Astrocyte (in vitro differentiated cells and primary cell): ENCODE data around the gene SORBS2. TPM values are rescaled to one million over a fixed set of nuclear protein-coding genes. Genes with fewer than 3 reads are reported as not detected.

Experiments
- DNase-seq: peaks from one replicate; pipeline ENCODE4 v3.0.0-alpha.2; 2010; ENCODE audit warnings: low read depth
- FAIRE-seq: peaks from 2 replicates; lab custom pipeline; 2011; peaks lifted over from hg19 to GRCh38; lab: Jason Lieb, UNC
- H2AFZ ChIP-seq: 2 replicates; pipeline ENCODE4 v1.6.0; 2012; ENCODE audit warnings: low read depth, low read length, inconsistent platforms
- H3K27ac ChIP-seq: 2 replicates; pipeline ENCODE4 v1.5.1; 2011; ENCODE audit warnings: low read depth, low read length, inconsistent platforms
- H3K27me3 ChIP-seq: 2 replicates; pipeline ENCODE4 v1.6.0; 2011; ENCODE audit warnings: low read length, inconsistent platforms; ENCODE audit not compliant: insufficient read depth
- H3K36me3 ChIP-seq: 2 replicates; pipeline ENCODE4 v1.5.1; 2011; ENCODE audit warnings: low read length, inconsistent platforms; ENCODE audit not compliant: insufficient read depth
- H3K4me1 ChIP-seq: 2 replicates; pipeline ENCODE4 v1.5.1; 2011; ENCODE audit warnings: low read length, inconsistent platforms; ENCODE audit not compliant: insufficient read depth
- H3K4me2 ChIP-seq: 2 replicates; pipeline ENCODE4 v1.6.0; 2012; ENCODE audit warnings: low read length, inconsistent platforms
- H3K4me3 ChIP-seq: 2 replicates; pipeline ENCODE4 v1.5.1; 2011; ENCODE audit warnings: low read depth, mild to moderate bottlenecking, low read length, inconsistent platforms; ENCODE audit not compliant: insufficient read depth
- H3K79me2 ChIP-seq: 2 replicates; pipeline ENCODE4 v1.6.0; 2012; ENCODE audit warnings: mild to moderate bottlenecking, low read length, inconsistent platforms; ENCODE audit not compliant: insufficient read depth
- H3K9ac ChIP-seq: 2 replicates; pipeline ENCODE4 v1.6.0; 2012; ENCODE audit warnings: mild to moderate bottlenecking, low read length, inconsistent platforms
- H3K9me3 ChIP-seq: 2 replicates; pipeline ENCODE4 v1.5.1; 2012; ENCODE audit warnings: low read depth, mild to moderate bottlenecking, low read length, inconsistent platforms; ENCODE audit not compliant: insufficient read depth
- H4K20me1 ChIP-seq: 2 replicates; pipeline ENCODE4 v1.6.0; 2012; ENCODE audit warnings: low read length, inconsistent platforms; ENCODE audit not compliant: insufficient read depth
- H3K27ac Mint-ChIP-seq: one replicate; pipeline ENCODE4 v1.8.0; 2021; ENCODE audit warnings: mild to moderate bottlenecking, mixed read lengths; ENCODE audit not compliant: unreplicated experiment
- H3K27me3 Mint-ChIP-seq: one replicate; pipeline ENCODE4 v1.8.0; 2021; ENCODE audit warnings: low read depth, mixed read lengths; ENCODE audit not compliant: unreplicated experiment
- H3K36me3 Mint-ChIP-seq: one replicate; pipeline ENCODE4 v1.8.0; 2021; ENCODE audit warnings: low read depth, mixed read lengths; ENCODE audit not compliant: unreplicated experiment
- H3K4me1 Mint-ChIP-seq: one replicate; pipeline ENCODE4 v1.8.0; 2021; ENCODE audit warnings: low read depth, mixed read lengths; ENCODE audit not compliant: unreplicated experiment
- H3K4me3 Mint-ChIP-seq: one replicate; pipeline ENCODE4 v1.8.0; 2021; ENCODE audit warnings: mild to moderate bottlenecking, moderate library complexity, mixed read lengths; ENCODE audit not compliant: unreplicated experiment
- H3K9me3 Mint-ChIP-seq: one replicate; pipeline ENCODE4 v1.8.0; 2021; ENCODE audit warnings: mild to moderate bottlenecking, mixed read lengths; ENCODE audit not compliant: unreplicated experiment
- EZH2 ChIP-seq: IDR thresholded peaks from 2 replicates; pipeline ENCODE4 v1.6.1; 2012; ENCODE audit warnings: mild to moderate bottlenecking, low read length, inconsistent platforms; ENCODE audit not compliant: insufficient read depth
- total RNA-seq: library from RNA; stranded (reverse); gene quantifications from 2 replicates; pipeline ENCODE4 v1.2.1, GENCODE V29; 2021
- TF ChIP-seq, protein P1 (sequence below): IDR thresholded peaks from 2 replicates; pipeline ENCODE4 v1.5.1; 2011; ENCODE audit warnings: low read depth, mild to moderate bottlenecking, inconsistent platforms, low read length, moderate library complexity; ENCODE audit not compliant: insufficient read depth

Gene SORBS2
- total RNA-seq, 1 donor from 2014 or later = 97.4 TPM

DNA sequence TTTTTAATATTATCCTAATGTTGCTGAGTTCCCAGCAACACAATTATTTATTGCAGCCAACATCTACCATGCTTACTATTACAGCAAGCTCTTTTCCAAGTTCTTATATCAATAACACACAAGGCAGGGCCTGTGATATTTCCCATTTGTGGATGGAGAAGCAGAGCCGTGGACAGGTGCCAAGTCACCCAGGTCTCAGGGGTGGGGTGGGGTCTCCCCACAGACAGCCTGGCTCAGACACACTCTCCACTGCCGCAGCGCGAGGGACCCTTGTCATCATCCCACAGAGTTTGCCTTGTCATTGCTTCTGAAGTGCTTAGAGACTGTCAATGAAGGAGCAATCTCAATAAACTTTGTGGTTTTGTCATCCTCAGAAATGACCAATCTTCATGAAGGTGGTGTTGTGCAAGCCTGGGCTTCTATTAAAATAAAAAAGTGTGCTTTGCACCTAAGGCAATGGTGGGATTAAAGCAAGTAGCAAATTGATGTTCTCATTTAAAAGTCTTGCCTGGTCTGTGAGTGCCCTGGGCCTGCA is 76.1 kb downstream of the SORBS2 start:
- no peaks in the 10 kb centered on the region for H3K27me3 Mint-ChIP-seq
- Histone ChIP-seq H3K79me2 (peaks cover 14% of the 10 kb centered on the region), H3K27me3 (no peaks in the 10 kb centered on the region), H3K4me2 (no peak overlapping the region), H3K27ac (no peak overlapping the region), H3K36me3 (no peaks in the 10 kb centered on the region), H2AFZ (no peak overlapping the region), H4K20me1 (peaks cover 4% of the 10 kb centered on the region), H3K4me3 (no peak overlapping the region), H3K4me1 (peaks cover 12% of the 10 kb centered on the region), H3K9ac (no peak overlapping the region), H3K9me3 (no peaks in the 10 kb centered on the region)
- TF ChIP-seq, protein P1, sequence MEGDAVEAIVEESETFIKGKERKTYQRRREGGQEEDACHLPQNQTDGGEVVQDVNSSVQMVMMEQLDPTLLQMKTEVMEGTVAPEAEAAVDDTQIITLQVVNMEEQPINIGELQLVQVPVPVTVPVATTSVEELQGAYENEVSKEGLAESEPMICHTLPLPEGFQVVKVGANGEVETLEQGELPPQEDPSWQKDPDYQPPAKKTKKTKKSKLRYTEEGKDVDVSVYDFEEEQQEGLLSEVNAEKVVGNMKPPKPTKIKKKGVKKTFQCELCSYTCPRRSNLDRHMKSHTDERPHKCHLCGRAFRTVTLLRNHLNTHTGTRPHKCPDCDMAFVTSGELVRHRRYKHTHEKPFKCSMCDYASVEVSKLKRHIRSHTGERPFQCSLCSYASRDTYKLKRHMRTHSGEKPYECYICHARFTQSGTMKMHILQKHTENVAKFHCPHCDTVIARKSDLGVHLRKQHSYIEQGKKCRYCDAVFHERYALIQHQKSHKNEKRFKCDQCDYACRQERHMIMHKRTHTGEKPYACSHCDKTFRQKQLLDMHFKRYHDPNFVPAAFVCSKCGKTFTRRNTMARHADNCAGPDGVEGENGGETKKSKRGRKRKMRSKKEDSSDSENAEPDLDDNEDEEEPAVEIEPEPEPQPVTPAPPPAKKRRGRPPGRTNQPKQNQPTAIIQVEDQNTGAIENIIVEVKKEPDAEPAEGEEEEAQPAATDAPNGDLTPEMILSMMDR = no peak
- TF ChIP-seq EZH2 = no peak
- no peak for DNase-seq
- H3K4me3 Mint-ChIP-seq = no peak overlapping the region
- H3K36me3 Mint-ChIP-seq = peaks cover 22% of the 10 kb centered on the region
- H3K27ac Mint-ChIP-seq = no peak overlapping the region
- peaks cover 22% of the 10 kb centered on the region for H3K4me1 Mint-ChIP-seq
- H3K9me3 Mint-ChIP-seq = peaks cover 3% of the 10 kb centered on the region
- no peak for FAIRE-seq

DNA sequence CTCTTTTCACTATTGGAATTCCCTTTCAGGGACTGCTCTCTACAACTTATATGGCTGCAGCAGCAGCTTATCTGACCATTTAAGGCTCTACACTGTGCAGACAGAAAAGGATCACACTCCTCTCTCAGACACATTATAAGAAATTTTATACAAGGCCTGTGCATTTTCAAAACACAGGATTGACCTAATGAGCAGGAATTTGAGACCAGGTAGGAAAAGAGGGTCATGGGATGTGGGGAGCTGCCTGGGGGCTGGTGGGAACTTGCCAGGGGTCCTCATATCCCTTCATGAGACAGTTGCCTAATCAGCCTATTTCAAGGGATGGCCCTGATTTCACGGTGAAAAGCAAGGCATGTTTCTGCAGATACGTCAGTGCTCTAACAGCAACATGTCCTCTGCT is 77.1 kb downstream of the SORBS2 start:
- no peak overlapping the region for H3K27ac Mint-ChIP-seq
- peaks cover 22% of the 10 kb centered on the region for H3K36me3 Mint-ChIP-seq
- H3K79me2 ChIP-seq = peaks cover 7% of the 10 kb centered on the region
- H3K4me1 ChIP-seq = peaks cover 17% of the 10 kb centered on the region
- H3K27ac ChIP-seq = no peak overlapping the region
- no peak for DNase-seq
- H3K9me3 ChIP-seq = no peaks in the 10 kb centered on the region
- peaks cover 25% of the 10 kb centered on the region for H3K4me1 Mint-ChIP-seq
- no peak overlapping the region for H3K9ac ChIP-seq
- no peaks in the 10 kb centered on the region for H3K27me3 Mint-ChIP-seq
- no peaks in the 10 kb centered on the region for H3K27me3 ChIP-seq
- H2AFZ ChIP-seq = no peak overlapping the region
- H3K9me3 Mint-ChIP-seq = peaks cover 3% of the 10 kb centered on the region
- no peak overlapping the region for H3K4me2 ChIP-seq
- no peaks in the 10 kb centered on the region for H4K20me1 ChIP-seq
- FAIRE-seq = no peak
- no peak overlapping the region for H3K4me3 Mint-ChIP-seq
- no peaks in the 10 kb centered on the region for H3K36me3 ChIP-seq
- H3K4me3 ChIP-seq = no peak overlapping the region
- TF ChIP-seq, protein P1 = no peak
- no peak for TF ChIP-seq EZH2

DNA sequence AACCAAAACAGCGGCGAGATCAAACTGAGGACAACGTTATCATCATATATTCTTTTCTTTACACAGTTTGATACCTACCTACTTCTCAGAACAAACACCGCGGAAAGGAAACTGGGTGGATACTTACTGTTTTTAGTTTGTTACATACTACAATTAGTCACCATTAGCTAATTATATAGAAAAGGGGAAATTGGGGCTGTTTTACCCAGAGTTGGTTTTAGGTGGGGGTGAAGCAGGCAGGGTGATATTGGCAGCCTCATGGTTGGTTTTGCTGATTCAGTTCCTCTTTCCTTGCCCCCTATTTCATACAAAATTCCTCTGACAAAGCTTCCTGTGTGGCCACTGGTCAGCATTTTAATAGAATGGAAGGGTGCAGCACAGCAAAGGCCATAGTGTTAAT is 77.8 kb downstream of the SORBS2 start:
- no peak overlapping the region for H3K4me3 ChIP-seq
- no peak overlapping the region for H3K27ac Mint-ChIP-seq
- H3K27me3 ChIP-seq = no peaks in the 10 kb centered on the region
- no peak overlapping the region for H3K4me3 Mint-ChIP-seq
- no peaks in the 10 kb centered on the region for H3K9me3 ChIP-seq
- H3K9me3 Mint-ChIP-seq = peaks cover 3% of the 10 kb centered on the region
- peaks cover 28% of the 10 kb centered on the region for H3K4me1 Mint-ChIP-seq
- no peak for TF ChIP-seq EZH2
- TF ChIP-seq, protein P1 = no peak
- no peak overlapping the region for H2AFZ ChIP-seq
- H3K4me1 ChIP-seq = peaks cover 17% of the 10 kb centered on the region
- H4K20me1 ChIP-seq = no peaks in the 10 kb centered on the region
- peaks cover 7% of the 10 kb centered on the region for H3K79me2 ChIP-seq
- peaks cover 26% of the 10 kb centered on the region for H3K36me3 Mint-ChIP-seq
- H3K27ac ChIP-seq = no peak overlapping the region
- H3K36me3 ChIP-seq = no peaks in the 10 kb centered on the region
- FAIRE-seq = no peak
- no peak overlapping the region for H3K9ac ChIP-seq
- no peak for DNase-seq
- no peak overlapping the region for H3K4me2 ChIP-seq
- no peaks in the 10 kb centered on the region for H3K27me3 Mint-ChIP-seq
